Neural cell (in vitro differentiated cells): ENCODE data around the gene MAS1.

Source experiments
- EP300 ChIP-seq: fragments of 450-650 bp; conservative IDR thresholded peaks from 2 replicates; pipeline ENCODE4 v1.6.1; 2014; ENCODE audit warnings: antibody characterized with exemption, mild to moderate bottlenecking, moderate library complexity; ENCODE audit not compliant: poor library complexity, severe bottlenecking
- EZH2 ChIP-seq: fragments of 200-600, 300-800 bp; shearing (Covaris generic), sonication (generic); IDR thresholded peaks from 2 replicates; pipeline ENCODE4 v1.6.1; 2014; ENCODE audit warnings: antibody characterized with exemption, low read length, borderline replicate concordance, mild to moderate bottlenecking; ENCODE audit not compliant: insufficient read depth, poor library complexity, severe bottlenecking
- MXI1 ChIP-seq: fragments of 450-650 bp; conservative IDR thresholded peaks from 2 replicates; pipeline ENCODE4 v1.6.1; 2014; ENCODE audit warnings: antibody characterized with exemption, mild to moderate bottlenecking; ENCODE audit not compliant: poor library complexity, severe bottlenecking
- POLR2AphosphoS5 ChIP-seq: IDR thresholded peaks from 2 replicates; pipeline ENCODE4 v1.6.1; 2012
- RAD21 ChIP-seq: fragments of 450-650 bp; conservative IDR thresholded peaks from 2 replicates; pipeline ENCODE4 v1.6.1; 2014; ENCODE audit warnings: antibody characterized with exemption, mild to moderate bottlenecking, moderate library complexity
- SMC3 ChIP-seq: fragments of 450-650 bp; conservative IDR thresholded peaks from 2 replicates; pipeline ENCODE4 v1.6.1; 2014; ENCODE audit warnings: antibody characterized with exemption, mild to moderate bottlenecking, moderate library complexity; ENCODE audit not compliant: poor library complexity
- TAF1 ChIP-seq: IDR thresholded peaks from 2 replicates; pipeline ENCODE4 v1.6.1; 2012; ENCODE audit warnings: low read depth
- TF ChIP-seq, protein P1 (sequence below): IDR thresholded peaks from 2 replicates; pipeline ENCODE4 v1.6.1; 2012; ENCODE audit warnings: borderline replicate concordance
- TF ChIP-seq, protein P2 (sequence below): fragments of 450-650 bp; IDR thresholded peaks from 2 replicates; pipeline ENCODE4 v1.5.1; 2014; ENCODE audit warnings: antibody characterized with exemption, mild to moderate bottlenecking, moderate library complexity; ENCODE audit not compliant: poor library complexity, severe bottlenecking

DNA sequence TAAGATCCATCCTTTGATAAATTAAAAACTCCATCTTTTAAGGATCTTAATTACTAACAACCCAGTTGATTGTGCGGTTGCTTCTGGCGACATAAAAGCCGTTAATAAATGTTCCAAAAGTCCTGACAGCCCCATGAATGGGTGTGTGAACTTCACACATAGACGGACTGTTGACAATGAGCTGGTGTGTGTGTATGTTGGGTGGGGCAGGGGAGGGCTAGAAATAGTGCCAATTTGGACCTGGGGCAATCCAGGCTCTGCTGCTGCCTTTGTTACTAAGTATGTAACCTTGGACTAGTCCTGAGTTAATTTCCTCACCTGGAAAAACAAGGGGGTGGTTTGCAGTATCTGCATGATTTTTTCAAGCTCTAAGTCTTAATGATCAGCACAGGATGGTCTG is 4.2 kb downstream of the MAS1 start:
- TF ChIP-seq, protein P1, sequence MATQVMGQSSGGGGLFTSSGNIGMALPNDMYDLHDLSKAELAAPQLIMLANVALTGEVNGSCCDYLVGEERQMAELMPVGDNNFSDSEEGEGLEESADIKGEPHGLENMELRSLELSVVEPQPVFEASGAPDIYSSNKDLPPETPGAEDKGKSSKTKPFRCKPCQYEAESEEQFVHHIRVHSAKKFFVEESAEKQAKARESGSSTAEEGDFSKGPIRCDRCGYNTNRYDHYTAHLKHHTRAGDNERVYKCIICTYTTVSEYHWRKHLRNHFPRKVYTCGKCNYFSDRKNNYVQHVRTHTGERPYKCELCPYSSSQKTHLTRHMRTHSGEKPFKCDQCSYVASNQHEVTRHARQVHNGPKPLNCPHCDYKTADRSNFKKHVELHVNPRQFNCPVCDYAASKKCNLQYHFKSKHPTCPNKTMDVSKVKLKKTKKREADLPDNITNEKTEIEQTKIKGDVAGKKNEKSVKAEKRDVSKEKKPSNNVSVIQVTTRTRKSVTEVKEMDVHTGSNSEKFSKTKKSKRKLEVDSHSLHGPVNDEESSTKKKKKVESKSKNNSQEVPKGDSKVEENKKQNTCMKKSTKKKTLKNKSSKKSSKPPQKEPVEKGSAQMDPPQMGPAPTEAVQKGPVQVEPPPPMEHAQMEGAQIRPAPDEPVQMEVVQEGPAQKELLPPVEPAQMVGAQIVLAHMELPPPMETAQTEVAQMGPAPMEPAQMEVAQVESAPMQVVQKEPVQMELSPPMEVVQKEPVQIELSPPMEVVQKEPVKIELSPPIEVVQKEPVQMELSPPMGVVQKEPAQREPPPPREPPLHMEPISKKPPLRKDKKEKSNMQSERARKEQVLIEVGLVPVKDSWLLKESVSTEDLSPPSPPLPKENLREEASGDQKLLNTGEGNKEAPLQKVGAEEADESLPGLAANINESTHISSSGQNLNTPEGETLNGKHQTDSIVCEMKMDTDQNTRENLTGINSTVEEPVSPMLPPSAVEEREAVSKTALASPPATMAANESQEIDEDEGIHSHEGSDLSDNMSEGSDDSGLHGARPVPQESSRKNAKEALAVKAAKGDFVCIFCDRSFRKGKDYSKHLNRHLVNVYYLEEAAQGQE: no peak
- TF ChIP-seq, protein P2, sequence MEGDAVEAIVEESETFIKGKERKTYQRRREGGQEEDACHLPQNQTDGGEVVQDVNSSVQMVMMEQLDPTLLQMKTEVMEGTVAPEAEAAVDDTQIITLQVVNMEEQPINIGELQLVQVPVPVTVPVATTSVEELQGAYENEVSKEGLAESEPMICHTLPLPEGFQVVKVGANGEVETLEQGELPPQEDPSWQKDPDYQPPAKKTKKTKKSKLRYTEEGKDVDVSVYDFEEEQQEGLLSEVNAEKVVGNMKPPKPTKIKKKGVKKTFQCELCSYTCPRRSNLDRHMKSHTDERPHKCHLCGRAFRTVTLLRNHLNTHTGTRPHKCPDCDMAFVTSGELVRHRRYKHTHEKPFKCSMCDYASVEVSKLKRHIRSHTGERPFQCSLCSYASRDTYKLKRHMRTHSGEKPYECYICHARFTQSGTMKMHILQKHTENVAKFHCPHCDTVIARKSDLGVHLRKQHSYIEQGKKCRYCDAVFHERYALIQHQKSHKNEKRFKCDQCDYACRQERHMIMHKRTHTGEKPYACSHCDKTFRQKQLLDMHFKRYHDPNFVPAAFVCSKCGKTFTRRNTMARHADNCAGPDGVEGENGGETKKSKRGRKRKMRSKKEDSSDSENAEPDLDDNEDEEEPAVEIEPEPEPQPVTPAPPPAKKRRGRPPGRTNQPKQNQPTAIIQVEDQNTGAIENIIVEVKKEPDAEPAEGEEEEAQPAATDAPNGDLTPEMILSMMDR: no peak
- TF ChIP-seq MXI1 (no peak), TAF1 (no peak), SMC3 (no peak), EZH2 (no peak), POLR2AphosphoS5 (no peak), EP300 (no peak), RAD21 (no peak)
